ENCODE data around the gene SCYL1. TPM values are rescaled to one million over a fixed set of nuclear protein-coding genes. Genes with fewer than 3 reads are reported as not detected.
A peak's percentile ranks its signal among the peaks of the same experiment; 100 is the strongest.

Gene SCYL1
- total and polyA plus RNA-seq, 3 experiments from 2014 or later = 42.1 to 88.5 (median 85.1) TPM

DNA sequence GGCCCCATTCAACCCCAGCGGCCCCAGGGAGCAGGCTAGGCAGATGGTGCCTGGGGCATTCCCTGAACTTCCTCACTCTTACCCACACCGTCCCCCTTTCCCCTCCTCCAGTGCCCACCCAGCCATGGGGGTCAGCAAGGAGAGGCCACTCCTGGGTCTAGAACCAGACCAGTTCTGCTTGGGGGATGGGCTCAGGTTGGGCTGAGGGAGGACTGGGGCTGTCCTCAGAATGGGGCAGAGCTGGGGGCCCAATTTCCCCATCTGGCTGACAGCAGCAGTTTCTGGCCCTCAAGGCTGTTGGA lies 12.4 kb downstream of the SCYL1 start:
- no peaks in the 10 kb centered on the region for H3K9me3 Mint-ChIP-seq
- H3K4me1 Mint-ChIP-seq = peaks cover 6 to 12% (median 12%) of the 10 kb centered on the region in 3 donors
- peak overlapping the region in 5 of 8 donors; percentile 12 to 92 (median 43) for H3K27ac Mint-ChIP-seq
- peak overlapping the region in 2 of 7 donors; percentile 24 to 42 for H3K4me3 Mint-ChIP-seq
- no peaks in the 10 kb centered on the region for H3K27me3 ChIP-seq (ENCODE audit: insufficient read depth, low read length, poor library complexity, severe bottlenecking)
- no peak for DNase-seq
- POLR2A ChIA-PET = interaction anchor here (0.5 to 1.1 kb wide), 3 partner anchors 8 to 123 kb away, joined by 3 to 7 read pairs (median 4); partner anchors contain the start of gene SCYL1
- H3K27me3 Mint-ChIP-seq = no peaks in the 10 kb centered on the region
- CTCF ChIA-PET = interaction anchor here (2.2 to 12.4 kb wide), 2 partner anchors 9 to 53 kb away, joined by 7 to 258 read pairs; partner anchors contain the start of gene KCNK7
- H3K36me3 ChIP-seq (ENCODE audit: insufficient read depth, low read length) = peaks cover 7% of the 10 kb centered on the region
- H3K9me3 ChIP-seq (ENCODE audit: low read length) = no peaks in the 10 kb centered on the region
- peaks cover 0 to 49% (median 6%) of the 10 kb centered on the region in 3 donors for H3K36me3 Mint-ChIP-seq
- H3K4me1 ChIP-seq (ENCODE audit: insufficient read depth, low read length) = peaks cover 10% of the 10 kb centered on the region
- H3K27ac ChIP-seq (ENCODE audit: low read depth, low read length) = no peak overlapping the region
- H3K4me3 ChIP-seq (ENCODE audit: low read length) = no peak overlapping the region

GRCh38 chr11:65537620-65538231 lies 12.8 kb downstream of the SCYL1 start:
- H3K4me1 Mint-ChIP-seq = peaks cover 8 to 12% (median 12%) of the 10 kb centered on the region in 3 donors
- H3K9me3 ChIP-seq (ENCODE audit: low read length) = no peaks in the 10 kb centered on the region
- no peak overlapping the region for H3K27ac ChIP-seq (ENCODE audit: low read depth, low read length)
- H3K27ac Mint-ChIP-seq = peak overlapping the region in 6 of 8 donors; percentile 12 to 92 (median 49)
- H3K27me3 ChIP-seq (ENCODE audit: insufficient read depth, low read length, poor library complexity, severe bottlenecking) = no peaks in the 10 kb centered on the region
- H3K4me3 ChIP-seq (ENCODE audit: low read length) = no peak overlapping the region
- ChIA-PET POLR2A (interaction anchor here (0.5 to 1.1 kb wide), 3 partner anchors 8 to 123 kb away, joined by 3 to 7 read pairs (median 3); partner anchors contain the start of gene PCNX3), CTCF (interaction anchor here (2.2 to 12.4 kb wide), 2 partner anchors 10 to 53 kb away, joined by 7 to 258 read pairs; partner anchors contain the start of gene KCNK7)
- no peaks in the 10 kb centered on the region for H3K27me3 Mint-ChIP-seq
- peaks cover 10% of the 10 kb centered on the region for H3K4me1 ChIP-seq (ENCODE audit: insufficient read depth, low read length)
- H3K9me3 Mint-ChIP-seq = no peaks in the 10 kb centered on the region
- H3K4me3 Mint-ChIP-seq = peak overlapping the region in 2 of 7 donors; percentile 24 to 42
- H3K36me3 Mint-ChIP-seq = peaks cover 0 to 44% (median 4%) of the 10 kb centered on the region in 3 donors
- DNase-seq = no peak
- H3K36me3 ChIP-seq (ENCODE audit: insufficient read depth, low read length) = peaks cover 2% of the 10 kb centered on the region

GRCh38 chr11:65538232-65538914 lies 13.5 kb downstream of the SCYL1 start:
- Mint-ChIP-seq H3K36me3 (peaks cover 0 to 37% (median 4%) of the 10 kb centered on the region in 3 donors), H3K9me3 (no peaks in the 10 kb centered on the region), H3K4me1 (peaks cover 8 to 12% (median 12%) of the 10 kb centered on the region in 3 donors), H3K27me3 (no peaks in the 10 kb centered on the region), H3K27ac (peak overlapping the region in 2 of 8 donors; percentile 26 to 42), H3K4me3 (peak overlapping the region in 5 of 7 donors; percentile 26 to 87 (median 54))
- Histone ChIP-seq H3K4me1 (ENCODE audit: insufficient read depth, low read length) (peaks cover 10% of the 10 kb centered on the region), H3K27me3 (ENCODE audit: insufficient read depth, low read length, poor library complexity, severe bottlenecking) (no peaks in the 10 kb centered on the region), H3K36me3 (ENCODE audit: insufficient read depth, low read length) (no peaks in the 10 kb centered on the region), H3K27ac (ENCODE audit: low read depth, low read length) (no peak overlapping the region), H3K9me3 (ENCODE audit: low read length) (no peaks in the 10 kb centered on the region), H3K4me3 (ENCODE audit: low read length) (no peak overlapping the region)
- ChIA-PET CTCF (interaction anchor here (12.4 kb wide), 1 partner anchor 52 kb away, joined by 258 read pairs; the partner anchor contains the start of gene KCNK7), POLR2A (interaction anchor here (0.9 to 1.1 kb wide), 2 partner anchors 9 to 77 kb away, joined by 3 to 7 read pairs; partner anchors contain the start of gene PCNX3)
- no peak for DNase-seq

GRCh38 chr11:65538915-65539743 lies 14.2 kb downstream of the SCYL1 start:
- Histone ChIP-seq H3K4me3 (ENCODE audit: low read length) (no peak overlapping the region), H3K27ac (ENCODE audit: low read depth, low read length) (no peak overlapping the region), H3K27me3 (ENCODE audit: insufficient read depth, low read length, poor library complexity, severe bottlenecking) (no peaks in the 10 kb centered on the region), H3K9me3 (ENCODE audit: low read length) (no peaks in the 10 kb centered on the region), H3K4me1 (ENCODE audit: insufficient read depth, low read length) (peaks cover 10% of the 10 kb centered on the region), H3K36me3 (ENCODE audit: insufficient read depth, low read length) (no peaks in the 10 kb centered on the region)
- Mint-ChIP-seq H3K4me3 (no peak overlapping the region), H3K9me3 (no peaks in the 10 kb centered on the region), H3K27ac (peak overlapping the region in 2 of 8 donors; percentile 39 to 61), H3K27me3 (no peaks in the 10 kb centered on the region), H3K4me1 (peaks cover 9 to 12% (median 12%) of the 10 kb centered on the region in 3 donors), H3K36me3 (peaks cover 0 to 37% (median 4%) of the 10 kb centered on the region in 3 donors)
- POLR2A ChIA-PET = interaction anchor here (0.9 to 2.9 kb wide), 7 partner anchors 13 to 183 kb away, joined by 3 to 34 read pairs (median 5); partner anchors contain the start of genes EHBP1L1, FAM89B and ZNRD2
- DNase-seq = no peak
- CTCF ChIA-PET = interaction anchor here (0.7 to 12.4 kb wide), 16 partner anchors 8 to 75 kb away, joined by 3 to 258 read pairs (median 20); partner anchors contain the start of genes EHBP1L1, FAM89B, KCNK7 and LTBP3

GRCh38 chr11:65539744-65540289 lies 14.9 kb downstream of the SCYL1 start:
- H3K4me1 Mint-ChIP-seq = peaks cover 11 to 16% (median 12%) of the 10 kb centered on the region in 3 donors
- no peak for DNase-seq
- no peaks in the 10 kb centered on the region for H3K27me3 Mint-ChIP-seq
- H3K27me3 ChIP-seq (ENCODE audit: insufficient read depth, low read length, poor library complexity, severe bottlenecking) = no peaks in the 10 kb centered on the region
- H3K36me3 ChIP-seq (ENCODE audit: insufficient read depth, low read length) = no peaks in the 10 kb centered on the region
- H3K4me3 Mint-ChIP-seq = peak overlapping the region; percentile 82 to 94 (median 87)
- no peaks in the 10 kb centered on the region for H3K9me3 ChIP-seq (ENCODE audit: low read length)
- POLR2A ChIA-PET = interaction anchor here (0.8 to 2.9 kb wide), 14 partner anchors 12 to 512 kb away, joined by 3 to 34 read pairs (median 4); partner anchors contain the start of genes EHBP1L1, FAM89B, PCNX3 and RELA
- peaks cover 0 to 30% (median under 1%) of the 10 kb centered on the region in 3 donors for H3K36me3 Mint-ChIP-seq
- peak overlapping the region; percentile 24 for H3K27ac ChIP-seq (ENCODE audit: low read depth, low read length)
- CTCF ChIA-PET = interaction anchor here (0.6 to 12.4 kb wide), 23 partner anchors 8 to 231 kb away, joined by 3 to 258 read pairs (median 7); partner anchors contain the start of genes EHBP1L1, FAM89B, KCNK7 and LTBP3
- peaks cover 10% of the 10 kb centered on the region for H3K4me1 ChIP-seq (ENCODE audit: insufficient read depth, low read length)
- peak overlapping the region; percentile 74 for H3K4me3 ChIP-seq (ENCODE audit: low read length)
- peak overlapping the region in 5 of 8 donors; percentile 63 to 93 (median 81) for H3K27ac Mint-ChIP-seq
- no peaks in the 10 kb centered on the region for H3K9me3 Mint-ChIP-seq

- Histone ChIP-seq H3K9me3 (ENCODE audit: low read length) (no peaks in the 10 kb centered on the region), H3K4me3 (ENCODE audit: low read length) (peak overlapping the region; percentile 74), H3K36me3 (ENCODE audit: insufficient read depth, low read length) (no peaks in the 10 kb centered on the region), H3K27me3 (ENCODE audit: insufficient read depth, low read length, poor library complexity, severe bottlenecking) (no peaks in the 10 kb centered on the region), H3K27ac (ENCODE audit: low read depth, low read length) (peak overlapping the region; percentile 44), H3K4me1 (ENCODE audit: insufficient read depth, low read length) (peaks cover 11% of the 10 kb centered on the region)
- Mint-ChIP-seq H3K27me3 (no peaks in the 10 kb centered on the region), H3K9me3 (no peaks in the 10 kb centered on the region), H3K4me3 (peak overlapping the region; percentile 82 to 94 (median 87)), H3K36me3 (peaks cover 0 to 26% (median 0%) of the 10 kb centered on the region in 3 donors), H3K27ac (peak overlapping the region; percentile 78 to 93 (median 84)), H3K4me1 (peaks cover 13 to 20% (median 14%) of the 10 kb centered on the region in 3 donors)
- peak; percentile 83 to 92 (median 89) for DNase-seq
- CTCF ChIA-PET = interaction anchor here (0.6 to 12.4 kb wide), 30 partner anchors 8 to 230 kb away, joined by 3 to 258 read pairs (median 5); partner anchors contain the start of genes EHBP1L1, FAM89B, KCNK7 and LTBP3
- POLR2A ChIA-PET = interaction anchor here (0.6 to 2.9 kb wide), 21 partner anchors 11 to 511 kb away, joined by 3 to 34 read pairs (median 4); partner anchors contain the start of genes EHBP1L1, FAM89B, PCNX3 and RELA
These were observed 15.6 kb downstream of the SCYL1 start for GRCh38 chr11:65540290-65541092.

All from CD8-positive, alpha-beta memory T cell (primary cell).